A549 (cell line): ENCODE data around the gene ADARB2. TPM values are rescaled to one million over a fixed set of nuclear protein-coding genes. Genes with fewer than 3 reads are reported as not detected.

ENCODE experiments used
- ATAC-seq, 2 experiments: fragments of 200-7000 bp in 1 of 2; fragments of >200 bp in 1 of 2; cut with Nextera tagmentation in 1 of 2; cut with Tn5 transposase in 1 of 2; 3 replicates each; pipeline versions ENCODE4 v1.8.0 to v1.9.1; 2018 to 2020; ENCODE audit warnings: mild to moderate bottlenecking in 1 of 2, moderate library complexity in 1 of 2
- CTCF ChIA-PET: fragments of 300-600 bp; sonication (Branson Sonifier 250); formaldehyde crosslinking; extraction: SDS; loops from one replicate; lab custom pipeline; 2021; ENCODE audit warnings: antibody characterized with exemption, inconsistent platforms; lab: Yijun Ruan, JAX
- POLR2A ChIA-PET: fragments of 350-600 bp; formaldehyde crosslinking; extraction: SDS; loops from one replicate; lab custom pipeline; 2021; ENCODE audit warnings: antibody characterized with exemption, inconsistent platforms; lab: Yijun Ruan, JAX
- DNase-seq, 2 experiments: peaks; one replicate each; pipeline versions ENCODE4 v3.0.0 to v3.0.0-alpha.2; 2011 to 2016; ENCODE audit warnings: low read depth in 1 of 2, low spot score in 1 of 2
- FAIRE-seq: peaks from 2 replicates; lab custom pipeline; 2011; peaks lifted over from hg19 to GRCh38; lab: Jason Lieb, UNC
- H3K27ac ChIP-seq, 2 experiments: fragments of >200 bp; sonication (Bioruptor Twin); formaldehyde crosslinking; 3 replicates each; pipeline ENCODE4 v1.5.1; 2016 to 2017
- H3K4me1 ChIP-seq: fragments of >200 bp; sonication (Bioruptor Twin); formaldehyde crosslinking; 3 replicates; pipeline ENCODE4 v1.6.1; 2016
- H3K4me2 ChIP-seq: fragments of >200 bp; sonication (Bioruptor Twin); formaldehyde crosslinking; 3 replicates; pipeline ENCODE4 v1.6.1; 2016
- H3K4me3 ChIP-seq: fragments of >200 bp; sonication (Bioruptor Twin); formaldehyde crosslinking; 3 replicates; pipeline ENCODE4 v1.5.1; 2016
- H3K9me3 ChIP-seq: fragments of >200 bp; sonication (Bioruptor Twin); formaldehyde crosslinking; 3 replicates; pipeline ENCODE4 v1.6.1; 2016
- ATOH8 ChIP-seq: fragments of 250-450 bp; sonication (Bioruptor Pico); IDR thresholded peaks from 2 replicates; pipeline ENCODE4 v1.5.0; 2020; ENCODE audit warnings: low read depth, mild to moderate bottlenecking, moderate library complexity
- CHD2 ChIP-seq: fragments of 150-350 bp; IDR thresholded peaks from 2 replicates; pipeline ENCODE4 v1.6.1; 2014; ENCODE audit warnings: low read length; ENCODE audit not compliant: partially characterized antibody
- E2F6 ChIP-seq: IDR thresholded peaks from 2 replicates; pipeline ENCODE4 v1.6.1; 2012; ENCODE audit warnings: low read depth, borderline replicate concordance
- EHMT2 ChIP-seq: fragments of 200-600 bp; sonication (generic); IDR thresholded peaks from 2 replicates; pipeline ENCODE4 v1.6.1; 2016; ENCODE audit warnings: antibody characterized with exemption, low read depth, mild to moderate bottlenecking, moderate library complexity
- EP300 ChIP-seq, 2 experiments: fragments of >200 bp; sonication (Bioruptor Twin); formaldehyde crosslinking; IDR thresholded peaks; 2 replicates in 1 of 2; 3 replicates in 1 of 2; pipeline ENCODE4 v1.6.1; 2016 to 2017
- ESRRA ChIP-seq: fragments of 150-350 bp; IDR thresholded peaks from 2 replicates; pipeline ENCODE4 v1.6.1; 2014; ENCODE audit warnings: mild to moderate bottlenecking, low read length, borderline replicate concordance
- FOXS1 ChIP-seq: fragments of 250-450 bp; sonication (Bioruptor Pico); IDR thresholded peaks from 2 replicates; pipeline ENCODE4 v1.5.0; 2020; ENCODE audit warnings: mild to moderate bottlenecking, moderate library complexity
- HDAC2 ChIP-seq: fragments of 200-600 bp; sonication (generic); IDR thresholded peaks from 2 replicates; pipeline ENCODE4 v1.6.1; 2016
- HOXA7 ChIP-seq: fragments of 250-450 bp; sonication (Bioruptor Pico); IDR thresholded peaks from 2 replicates; pipeline ENCODE4 v1.5.0; 2020; ENCODE audit warnings: mild to moderate bottlenecking, moderate library complexity
- HOXB13 ChIP-seq: fragments of 250-450 bp; sonication (Bioruptor Pico); IDR thresholded peaks from 2 replicates; pipeline ENCODE4 v1.5.0; 2020; ENCODE audit warnings: low read depth, mild to moderate bottlenecking, moderate library complexity
- HOXB5 ChIP-seq: fragments of 250-450 bp; sonication (Bioruptor Pico); IDR thresholded peaks from 2 replicates; pipeline ENCODE4 v1.5.0; 2020; ENCODE audit warnings: mild to moderate bottlenecking, moderate library complexity
- JUNB ChIP-seq: fragments of >200 bp; sonication (Bioruptor Twin); formaldehyde crosslinking; IDR thresholded peaks from 2 replicates; pipeline ENCODE4 v1.6.1; 2016
- KDM1A ChIP-seq: fragments of 200-600 bp; sonication (generic); IDR thresholded peaks from 2 replicates; pipeline ENCODE4 v1.6.1; 2016; ENCODE audit warnings: low read depth, mild to moderate bottlenecking
- MAFK ChIP-seq: fragments of 450-650 bp; IDR thresholded peaks from 2 replicates; pipeline ENCODE4 v1.6.1; 2014; ENCODE audit not compliant: partially characterized antibody
- MYC ChIP-seq: IDR thresholded peaks from 2 replicates; pipeline ENCODE4 v1.6.1; 2012; ENCODE audit warnings: mild to moderate bottlenecking, inconsistent platforms, low read length, improper control_type of control experiment, borderline replicate concordance
- NR3C1 ChIP-seq: fragments of >200 bp; sonication (Bioruptor Twin); formaldehyde crosslinking; IDR thresholded peaks from 3 replicates; pipeline ENCODE4 v1.6.1; 2017
- PBX3 ChIP-seq: IDR thresholded peaks from 2 replicates; pipeline ENCODE4 v1.6.1; 2012
- PHF8 ChIP-seq: fragments of 200-600 bp; sonication (generic); IDR thresholded peaks from 2 replicates; pipeline ENCODE4 v1.6.1; 2016; ENCODE audit warnings: low read depth, mild to moderate bottlenecking, antibody characterized with exemption, moderate library complexity, borderline replicate concordance
- RFX5 ChIP-seq: fragments of 450-650 bp; IDR thresholded peaks from 2 replicates; pipeline ENCODE4 v1.7.1; 2014; ENCODE audit warnings: antibody characterized with exemption, mild to moderate bottlenecking, moderate library complexity
- RNF2 ChIP-seq: fragments of 200-600 bp; sonication (generic); IDR thresholded peaks from 2 replicates; pipeline ENCODE4 v1.6.1; 2016; ENCODE audit warnings: low read depth, mild to moderate bottlenecking, antibody characterized with exemption, moderate library complexity, borderline replicate concordance
- SMC3 ChIP-seq: fragments of >200 bp; sonication (Bioruptor Twin); formaldehyde crosslinking; IDR thresholded peaks from 3 replicates; pipeline ENCODE4 v1.6.1; 2018; ENCODE audit warnings: inconsistent platforms
- ZFP36 ChIP-seq: fragments of 450-650 bp; IDR thresholded peaks from 2 replicates; pipeline ENCODE4 v1.6.1; 2014; ENCODE audit warnings: borderline replicate concordance; ENCODE audit not compliant: partially characterized antibody
- ZNF302 ChIP-seq: fragments of 250-450 bp; sonication (Bioruptor Pico); IDR thresholded peaks from 2 replicates; pipeline ENCODE4 v1.9.0; 2021; ENCODE audit warnings: inconsistent platforms, mild to moderate bottlenecking, moderate library complexity
- ZSCAN20 ChIP-seq: fragments of 250-450 bp; sonication (Bioruptor Pico); IDR thresholded peaks from 2 replicates; pipeline ENCODE4 v1.8.0; 2022; ENCODE audit warnings: mild to moderate bottlenecking, moderate library complexity
- WGBS: methylation state at CpG from one replicate; pipeline ENCODE4 v1.1.6; 2017; ENCODE audit errors: missing lambda C conversion rate; 5-methylcytosine and 5-hydroxymethylcytosine counted together
- polyA plus RNA-seq, 4 experiments: library from polyadenylated mRNA; depleted of rRNA in 3 of 4; stranded (reverse); fragments of >200 nt; fragmentation: RNase III in 1 of 4; extraction: RNeasy Plus Mini Kit Qiagen cat#74134 plus additional on column Dnase treatment in 1 of 4; gene quantifications; 2 replicates in 3 of 4; 3 replicates in 1 of 4; pipeline ENCODE4 v1.2.3, GENCODE V29; 2011 to 2017

ADARB2 gene
- polyA plus RNA-seq, 2 of the 4 experiments (the other 2 are of a cell fraction): not detected

GRCh38 chr10:1552406-1552805 is 184.9 kb downstream of the ADARB2 start:
- Histone ChIP-seq H3K9me3 (no peaks in the 10 kb centered on the region), H3K27ac (no peak overlapping the region), H3K4me2 (no peak overlapping the region), H3K4me3 (no peak overlapping the region), H3K4me1 (no peaks in the 10 kb centered on the region)
- ChIA-PET CTCF (no interaction called here), POLR2A (no interaction called here)
- TF ChIP-seq HDAC2 (no peak), PHF8 (no peak), E2F6 (no peak), MAFK (no peak), ESRRA (no peak), PBX3 (no peak), HOXB13 (CRISPR knock-in tag) (no peak), RFX5 (no peak), CHD2 (no peak), HOXB5 (CRISPR knock-in tag) (no peak), ATOH8 (CRISPR knock-in tag) (no peak), SMC3 (no peak), NR3C1 (no peak), ZNF302 (CRISPR knock-in tag) (no peak), EHMT2 (no peak), KDM1A (no peak)
- WGBS: 32% methylated on average over 9 of the region's 9 CpGs
- ATAC-seq: no peak
- DNase-seq: no peak
- FAIRE-seq: no peak

DNA sequence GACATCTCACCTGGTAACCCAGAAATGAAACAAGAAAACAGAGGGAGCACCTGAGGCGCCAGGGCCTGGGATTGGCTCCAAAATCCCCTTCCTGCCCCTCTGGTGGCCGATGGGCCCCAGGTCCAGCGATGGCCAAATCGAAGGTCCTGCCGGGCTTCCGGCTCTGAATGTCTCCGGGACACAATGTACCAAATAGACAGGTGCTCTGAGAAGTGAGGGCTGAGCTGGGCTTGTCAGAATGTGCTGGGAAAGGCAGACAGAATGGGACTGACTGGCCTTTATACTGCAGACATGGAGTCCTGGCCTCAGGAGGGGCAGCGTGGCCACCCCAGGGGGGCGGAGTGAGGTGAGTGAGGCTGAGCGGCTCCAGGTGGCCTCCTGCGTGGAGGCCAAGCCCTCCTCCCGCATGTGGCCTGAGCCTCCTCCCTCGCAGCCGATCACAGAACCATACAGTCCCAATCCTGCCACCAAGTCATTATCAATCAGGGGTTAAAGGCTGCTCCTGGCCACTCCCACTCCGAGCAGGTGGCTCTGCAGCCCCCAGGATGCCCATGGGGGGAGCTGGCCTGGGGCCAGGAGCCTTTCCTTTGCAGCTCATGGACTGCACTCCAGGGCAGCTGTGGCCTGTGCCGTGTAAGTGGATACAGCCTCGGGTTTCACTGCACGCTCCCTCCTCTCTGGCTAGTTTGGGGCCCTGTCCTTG is 185.5 kb downstream of the ADARB2 start:
- FAIRE-seq (no peak), ATAC-seq (no peak), DNase-seq (no peak)
- ChIA-PET POLR2A (no interaction called here), CTCF (no interaction called here)
- no peak overlapping the region for H3K4me2 ChIP-seq
- no peak overlapping the region for H3K27ac ChIP-seq
- no peaks in the 10 kb centered on the region for H3K9me3 ChIP-seq
- no peak overlapping the region for H3K4me3 ChIP-seq
- no peaks in the 10 kb centered on the region for H3K4me1 ChIP-seq
- no peak for TF ChIP-seq ZNF302 (CRISPR knock-in tag)
- no peak for TF ChIP-seq PBX3
- no peak for TF ChIP-seq ZSCAN20 (CRISPR knock-in tag)
- TF ChIP-seq ZFP36: no peak
- no peak for TF ChIP-seq EP300 (IDR thresholded peaks at IDR 0.05)
- TF ChIP-seq CHD2: no peak
- no peak for TF ChIP-seq MYC
- no peak for TF ChIP-seq HOXA7 (CRISPR knock-in tag)
- TF ChIP-seq JUNB: no peak
- TF ChIP-seq RFX5: no peak
- no peak for TF ChIP-seq FOXS1 (CRISPR knock-in tag)
- TF ChIP-seq RNF2: no peak
- WGBS: 24% methylated on average over 16 of the region's 18 CpGs
